ENCODE data around the gene FIGNL1. TPM values are rescaled to one million over a fixed set of nuclear protein-coding genes. Genes with fewer than 3 reads are reported as not detected.

The FIGNL1 gene
- total RNA-seq, 6 experiments from 2014 or later = 7.7 to 15.1 (median 12.4) TPM

DNA sequence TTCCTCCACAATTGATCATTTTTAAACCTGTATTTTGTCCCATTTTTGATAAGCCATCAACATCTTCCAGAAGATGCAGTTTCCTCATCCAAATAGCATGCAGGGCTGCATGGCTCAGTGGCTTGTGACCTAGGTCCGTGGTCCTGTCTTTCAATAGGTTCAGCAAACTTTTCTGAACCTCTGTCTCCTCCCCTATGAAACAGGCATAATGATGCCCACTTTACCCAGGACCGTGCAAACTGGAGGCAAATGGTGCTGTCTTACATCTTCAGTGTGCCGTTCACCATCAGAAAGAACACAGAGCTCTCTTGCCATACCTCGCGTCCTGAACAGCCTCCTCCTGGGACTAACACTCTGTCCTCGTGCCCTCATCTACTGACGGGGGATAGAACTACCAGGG, 22.3 kb upstream of the FIGNL1 start:
- Mint-ChIP-seq H3K27ac (no peak overlapping the region), H3K9me3 (no peaks in the 10 kb centered on the region)

DNA sequence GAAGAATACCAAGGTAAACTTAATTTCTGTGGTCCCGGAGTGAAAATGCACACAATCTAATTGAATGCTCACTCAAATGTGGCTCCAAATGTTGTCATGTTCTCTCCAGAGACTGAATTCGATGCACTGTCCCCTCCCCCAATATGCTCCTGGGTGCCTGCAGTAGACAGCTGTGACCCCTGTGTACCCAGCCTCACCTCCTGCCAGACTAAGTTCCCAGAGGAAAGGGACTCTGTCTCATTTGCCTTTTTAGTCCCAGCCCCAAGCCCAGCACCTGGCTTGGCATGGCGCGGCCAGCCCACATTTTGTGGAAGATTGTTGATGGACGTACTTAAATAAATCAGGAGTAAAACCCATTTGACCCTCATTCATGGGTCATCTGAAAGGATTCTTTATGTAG, 21.8 kb upstream of the FIGNL1 start:
- Mint-ChIP-seq H3K4me1 (ENCODE audit: low read depth) (peaks cover 8% of the 10 kb centered on the region), H3K9me3 (no peaks in the 10 kb centered on the region), H3K36me3 (ENCODE audit: low read depth) (no peaks in the 10 kb centered on the region), H3K27me3 (ENCODE audit: insufficient read depth) (peaks cover 19% of the 10 kb centered on the region), H3K4me3 (no peak overlapping the region), H3K27ac (no peak overlapping the region)
- DNase-seq = no peak
- TF ChIP-seq, protein P1, sequence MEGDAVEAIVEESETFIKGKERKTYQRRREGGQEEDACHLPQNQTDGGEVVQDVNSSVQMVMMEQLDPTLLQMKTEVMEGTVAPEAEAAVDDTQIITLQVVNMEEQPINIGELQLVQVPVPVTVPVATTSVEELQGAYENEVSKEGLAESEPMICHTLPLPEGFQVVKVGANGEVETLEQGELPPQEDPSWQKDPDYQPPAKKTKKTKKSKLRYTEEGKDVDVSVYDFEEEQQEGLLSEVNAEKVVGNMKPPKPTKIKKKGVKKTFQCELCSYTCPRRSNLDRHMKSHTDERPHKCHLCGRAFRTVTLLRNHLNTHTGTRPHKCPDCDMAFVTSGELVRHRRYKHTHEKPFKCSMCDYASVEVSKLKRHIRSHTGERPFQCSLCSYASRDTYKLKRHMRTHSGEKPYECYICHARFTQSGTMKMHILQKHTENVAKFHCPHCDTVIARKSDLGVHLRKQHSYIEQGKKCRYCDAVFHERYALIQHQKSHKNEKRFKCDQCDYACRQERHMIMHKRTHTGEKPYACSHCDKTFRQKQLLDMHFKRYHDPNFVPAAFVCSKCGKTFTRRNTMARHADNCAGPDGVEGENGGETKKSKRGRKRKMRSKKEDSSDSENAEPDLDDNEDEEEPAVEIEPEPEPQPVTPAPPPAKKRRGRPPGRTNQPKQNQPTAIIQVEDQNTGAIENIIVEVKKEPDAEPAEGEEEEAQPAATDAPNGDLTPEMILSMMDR (IDR thresholded peaks at IDR 0.05) = no peak

More for the DNA sequence above, 22.3 kb upstream of the FIGNL1 start:
- no peaks in the 10 kb centered on the region for H3K36me3 Mint-ChIP-seq (ENCODE audit: low read depth)
- TF ChIP-seq, protein P1 (IDR thresholded peaks at IDR 0.05) = no peak
- no peak overlapping the region for H3K4me3 Mint-ChIP-seq
- H3K27me3 Mint-ChIP-seq (ENCODE audit: insufficient read depth) = peaks cover 20% of the 10 kb centered on the region
- peaks cover 8% of the 10 kb centered on the region for H3K4me1 Mint-ChIP-seq (ENCODE audit: low read depth)
- no peak for DNase-seq

DNA sequence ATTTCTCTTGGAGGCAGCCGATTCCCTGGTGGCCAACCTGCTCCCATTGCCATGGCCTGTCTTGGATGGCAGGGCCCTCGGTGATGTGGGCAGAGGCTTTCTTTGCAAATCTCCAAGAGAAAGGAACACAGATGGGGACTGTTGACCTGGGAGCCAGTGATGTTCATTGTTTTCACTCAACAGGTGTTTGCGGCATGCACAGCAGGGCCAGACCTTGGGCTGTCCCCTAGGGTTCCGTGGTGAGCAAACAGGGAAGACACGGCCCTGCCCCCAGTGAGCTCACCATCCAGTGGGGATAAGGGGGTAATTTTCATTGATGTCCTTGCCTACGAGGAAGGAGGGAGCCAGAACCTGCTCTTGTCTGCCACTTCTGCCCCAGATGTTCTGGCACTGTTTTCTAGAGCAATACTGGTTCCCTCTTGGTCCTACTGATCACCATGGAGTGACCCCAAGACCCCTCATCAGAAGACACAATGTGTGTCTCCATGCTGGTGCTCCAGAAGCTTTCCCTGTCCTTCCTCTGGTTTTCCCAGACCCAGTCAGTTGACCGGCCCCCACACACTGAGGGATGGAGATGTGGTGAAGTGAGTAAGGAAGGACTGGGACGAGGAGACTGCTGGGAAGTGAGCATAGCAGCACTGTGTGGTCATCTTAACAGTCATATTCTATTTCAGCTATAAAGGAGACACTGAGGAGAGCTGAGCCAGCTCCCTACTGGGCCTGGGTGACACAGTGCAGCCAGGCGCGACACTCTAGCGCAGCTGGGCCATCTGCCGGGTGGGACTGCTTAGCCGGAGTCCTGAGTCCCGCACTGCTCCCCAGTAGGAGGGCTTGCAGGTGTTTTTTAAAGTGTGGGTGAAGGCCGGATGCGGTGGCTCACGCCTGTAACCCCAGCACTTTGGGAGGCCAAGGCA, 20.4 kb upstream of the FIGNL1 start:
- Mint-ChIP-seq H3K27me3 (ENCODE audit: insufficient read depth) (peaks cover 24% of the 10 kb centered on the region), H3K27ac (no peak overlapping the region), H3K36me3 (ENCODE audit: low read depth) (no peaks in the 10 kb centered on the region), H3K4me1 (ENCODE audit: low read depth) (peaks cover 8% of the 10 kb centered on the region), H3K4me3 (no peak overlapping the region), H3K9me3 (no peaks in the 10 kb centered on the region)
- TF ChIP-seq, protein P1 (IDR thresholded peaks at IDR 0.05) = no peak
- no peak for DNase-seq

DNA sequence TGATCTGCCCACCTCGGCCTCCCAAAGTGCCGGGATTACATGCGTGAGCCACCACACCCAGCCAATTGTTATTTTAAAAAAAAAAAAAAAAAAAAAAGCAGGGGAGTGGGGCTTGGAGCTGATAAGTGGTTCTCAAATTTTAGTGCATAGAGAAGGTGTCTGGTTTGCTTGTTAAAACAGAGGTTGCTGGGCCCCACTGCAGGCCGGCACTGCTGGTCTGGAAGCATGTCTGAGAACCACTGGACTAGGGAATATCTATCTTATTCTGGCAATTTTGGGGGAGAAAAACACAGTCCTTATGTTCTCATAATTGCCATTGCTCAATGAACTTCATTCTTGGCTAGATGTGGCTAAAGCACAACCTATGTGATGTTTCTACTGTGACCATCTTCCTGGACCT, 19.0 kb upstream of the FIGNL1 start:
- H3K9me3 Mint-ChIP-seq = no peaks in the 10 kb centered on the region
- no peak overlapping the region for H3K4me3 Mint-ChIP-seq
- no peaks in the 10 kb centered on the region for H3K36me3 Mint-ChIP-seq (ENCODE audit: low read depth)
- TF ChIP-seq, protein P1 (IDR thresholded peaks at IDR 0.05) = no peak
- peaks cover 8% of the 10 kb centered on the region for H3K4me1 Mint-ChIP-seq (ENCODE audit: low read depth)
- DNase-seq = no peak
- H3K27ac Mint-ChIP-seq = no peak overlapping the region
- peaks cover 21% of the 10 kb centered on the region for H3K27me3 Mint-ChIP-seq (ENCODE audit: insufficient read depth)

DNA sequence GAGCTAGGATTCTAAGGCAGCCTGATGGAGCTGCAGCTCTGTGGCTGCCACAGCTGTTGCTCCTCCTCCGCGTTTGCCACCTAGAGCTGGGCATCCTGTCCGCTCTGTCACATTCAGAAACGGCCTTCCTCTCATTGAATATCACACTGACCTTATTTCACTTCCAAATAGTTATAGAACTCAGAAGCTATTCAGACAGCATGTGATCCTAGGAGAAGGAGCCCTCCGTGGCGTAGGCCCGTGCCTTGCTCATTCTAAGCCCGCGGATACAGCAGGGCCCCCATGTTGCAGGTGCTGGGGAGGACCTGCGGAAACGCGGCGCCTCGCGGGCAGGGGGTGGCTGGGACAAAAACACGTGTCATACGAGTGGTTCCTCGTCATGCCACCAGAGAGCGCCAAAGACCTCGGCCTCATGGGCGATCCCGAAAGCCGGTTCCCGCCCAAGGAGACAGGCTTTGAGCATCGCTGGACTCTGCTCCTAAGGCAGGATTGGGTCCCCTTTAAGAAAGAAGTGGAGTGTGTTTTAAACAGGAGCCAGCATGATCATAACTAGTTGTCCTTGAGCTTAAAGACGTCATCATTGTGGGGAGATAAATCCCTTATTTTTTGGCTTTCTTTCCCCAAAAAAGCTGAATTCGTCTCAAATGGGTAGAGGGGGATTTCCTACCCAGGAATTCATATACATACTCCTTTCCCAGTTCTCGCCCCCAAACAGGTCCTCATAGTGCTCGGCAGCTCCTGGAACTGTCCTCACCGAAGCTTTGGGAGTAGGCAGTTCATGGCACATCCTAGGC, 17.9 kb upstream of the FIGNL1 start:
- TF ChIP-seq, protein P1 (IDR thresholded peaks at IDR 0.05) = peak; percentile 94
- Mint-ChIP-seq H3K4me3 (peak overlapping the region; percentile 67), H3K36me3 (ENCODE audit: low read depth) (no peaks in the 10 kb centered on the region), H3K27me3 (ENCODE audit: insufficient read depth) (peaks cover 21% of the 10 kb centered on the region), H3K4me1 (ENCODE audit: low read depth) (peaks cover 8% of the 10 kb centered on the region), H3K27ac (no peak overlapping the region), H3K9me3 (no peaks in the 10 kb centered on the region)
- peak; percentile 54 for DNase-seq
